GM18519 (cell line): Measurements from ENCODE around the gene CASP8AP2.
"Not testable (repeated sequence)": the region's sequence is repeated elsewhere in the genome, so short reads cannot be mapped to it uniquely, and the experiment has no call there.

Experiments
- ATAC-seq: cut with Tn5 transposase; IDR thresholded peaks from one replicate; pipeline ENCODE4 v1.9.1; 2021; ENCODE audit warnings: mild to moderate bottlenecking, moderate library complexity; ENCODE audit not compliant: unreplicated experiment, low FRiP score

CASP8AP2 gene

DNA sequence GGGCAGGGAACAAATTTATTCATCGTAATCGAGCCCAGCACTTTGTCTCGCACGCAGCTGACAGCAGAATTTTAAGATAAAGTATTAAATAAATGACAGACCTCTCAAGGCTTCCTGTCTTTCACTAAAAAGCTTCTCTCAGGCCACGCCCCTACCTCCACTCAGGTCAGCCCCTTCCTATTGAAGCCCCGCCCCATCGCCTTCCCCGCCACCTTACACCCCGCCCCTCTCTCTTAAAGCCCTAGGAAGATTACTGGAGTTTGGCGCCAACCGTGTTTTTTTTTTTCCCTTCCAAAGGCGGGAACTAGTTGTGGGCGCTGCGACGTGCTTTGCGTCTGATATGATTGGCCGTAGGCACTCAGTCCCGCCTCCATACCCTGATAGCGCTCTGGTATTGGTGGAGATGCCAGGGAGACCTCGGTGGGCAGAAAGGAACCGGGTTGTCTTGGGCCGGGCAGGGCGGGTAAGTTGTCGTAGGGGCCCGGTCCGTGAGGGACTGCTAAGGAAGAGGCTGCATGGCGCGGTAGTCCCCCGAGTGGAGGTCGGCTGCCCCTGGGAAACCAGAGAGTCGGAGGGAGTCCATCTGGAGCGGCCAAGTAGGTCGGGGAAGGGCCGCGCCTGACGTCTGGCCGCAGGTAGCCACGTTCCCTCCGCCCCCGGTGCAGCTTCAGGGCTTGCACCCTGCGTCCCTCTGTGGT, at the start of gene CASP8AP2:
Gene CASP8AP2 (plus strand): TSS at position 409 of the 698 bp plus-strand sequence.
- peak; percentile 98 for ATAC-seq

DNA sequence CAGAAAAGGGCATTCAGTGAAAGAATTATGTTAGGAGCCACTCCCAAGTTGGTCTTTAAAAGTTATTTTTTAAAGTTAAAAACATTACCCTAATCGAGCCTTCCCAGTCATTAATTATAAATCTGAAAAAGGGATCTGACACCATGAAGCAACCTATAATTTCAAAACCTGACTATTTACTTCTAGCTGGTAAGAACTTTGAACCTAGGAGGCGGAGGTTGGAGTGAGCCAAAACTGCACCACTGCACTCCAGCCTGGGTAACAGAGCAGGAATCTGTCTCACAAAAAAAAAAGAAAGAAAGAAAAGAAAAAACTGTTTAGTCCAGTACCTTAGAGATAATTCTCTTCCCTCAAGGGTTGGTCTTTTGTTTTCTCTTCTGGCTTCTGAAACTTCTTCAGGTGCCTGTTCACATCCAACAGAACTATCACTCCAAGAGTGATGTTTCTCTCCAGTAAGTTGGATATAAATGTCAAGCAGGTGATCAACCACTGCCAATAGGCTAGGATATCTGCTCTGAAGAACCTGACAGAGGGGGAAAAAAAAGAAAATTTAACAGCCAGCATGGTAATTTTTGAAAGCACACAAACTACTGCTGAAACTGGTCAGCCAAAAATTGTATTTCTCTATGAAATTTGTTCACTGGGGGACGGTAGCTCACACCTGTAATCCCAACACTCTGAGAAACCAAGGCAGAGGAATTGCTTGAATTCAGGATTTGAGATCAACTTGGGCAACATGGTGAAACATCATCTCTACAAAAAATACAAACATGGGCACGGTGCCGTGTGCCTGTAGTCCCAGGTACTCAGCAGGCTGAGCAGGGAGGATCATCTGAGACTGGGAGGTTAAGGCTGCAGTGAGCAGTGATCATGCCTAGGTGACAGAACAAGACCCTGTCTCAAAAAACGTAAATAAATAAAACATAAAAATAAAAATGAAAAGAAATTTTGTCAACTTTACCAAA, 48.3 kb upstream of the CASP8AP2 start:
- ATAC-seq: no peak

DNA sequence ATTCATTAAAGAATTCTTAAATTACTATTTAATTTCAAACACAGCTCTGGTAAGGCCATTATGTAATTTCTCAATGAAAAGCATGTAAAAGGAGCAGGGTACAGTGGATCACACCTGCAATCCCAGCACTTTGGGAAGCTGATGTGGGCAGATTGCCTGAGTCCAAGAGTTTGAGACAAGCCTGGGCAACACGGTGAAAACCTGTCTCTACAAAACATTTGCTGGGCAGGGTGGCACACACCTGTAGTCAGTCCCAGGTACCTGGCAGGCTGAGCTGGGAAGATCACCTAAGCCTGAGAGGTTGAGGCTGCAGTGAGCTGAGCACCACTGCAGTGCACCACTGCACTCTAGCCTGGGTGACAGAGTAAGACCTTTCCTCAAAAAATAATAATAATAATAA, 47.5 kb upstream of the CASP8AP2 start:
- ATAC-seq: no peak

DNA sequence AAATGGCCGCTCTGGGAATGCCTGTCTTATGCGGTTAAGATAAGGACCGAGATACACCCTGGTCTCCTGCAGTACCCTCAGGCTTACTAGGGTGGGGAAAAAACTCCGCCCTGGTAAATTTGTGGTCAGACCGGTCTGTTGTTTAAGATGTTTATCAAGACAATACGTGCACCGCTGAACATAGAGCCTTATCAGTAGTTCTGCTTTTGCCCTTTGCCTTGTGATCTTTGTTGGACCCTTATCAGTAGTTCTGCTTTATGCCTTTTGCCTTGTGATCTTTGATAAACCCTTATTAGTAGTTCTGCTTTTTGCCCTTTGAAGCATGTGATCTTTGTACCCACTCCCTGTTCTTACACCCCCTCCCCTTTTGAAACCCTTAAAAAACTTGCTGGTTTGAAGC, 46.4 kb upstream of the CASP8AP2 start:
- ATAC-seq: not testable (repeated sequence)

DNA sequence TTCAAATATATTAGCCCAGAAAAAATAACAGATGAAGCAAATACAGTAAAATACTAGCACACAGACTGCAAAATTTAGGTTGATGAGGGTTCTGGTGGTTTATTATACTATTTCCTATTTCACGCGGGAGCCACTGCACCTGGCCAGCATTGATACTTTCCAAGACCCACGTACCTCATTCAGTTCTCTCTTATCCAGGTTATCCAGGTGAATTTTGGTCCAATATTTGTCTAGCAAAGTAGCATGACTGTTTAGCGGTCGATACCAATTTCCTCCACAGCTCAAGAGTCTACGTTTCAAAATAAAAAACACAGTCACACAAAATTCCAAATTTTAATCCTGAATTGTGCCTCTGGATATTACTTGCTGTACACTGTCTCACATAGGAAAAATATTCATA, 44.8 kb upstream of the CASP8AP2 start:
- ATAC-seq: no peak

DNA sequence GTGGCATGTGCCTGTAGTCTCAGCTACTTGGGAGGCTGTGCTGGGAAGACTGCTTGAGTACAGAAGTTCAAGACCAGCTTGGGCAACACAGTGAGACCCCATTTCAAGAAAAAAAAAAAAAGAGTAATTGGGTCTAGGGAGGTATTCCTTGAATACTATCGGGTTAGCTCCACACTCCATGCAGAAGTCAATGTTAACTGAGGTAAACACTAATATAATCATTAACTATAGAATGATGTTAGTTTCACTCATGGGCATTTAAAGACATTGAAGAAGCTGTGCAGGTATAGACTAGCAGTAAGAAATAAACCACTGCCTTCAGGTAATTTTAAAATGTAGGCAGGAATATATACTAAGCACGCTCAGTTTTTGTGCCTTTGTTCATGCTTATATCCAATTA, 42.7 kb upstream of the CASP8AP2 start:
- ATAC-seq: no peak

DNA sequence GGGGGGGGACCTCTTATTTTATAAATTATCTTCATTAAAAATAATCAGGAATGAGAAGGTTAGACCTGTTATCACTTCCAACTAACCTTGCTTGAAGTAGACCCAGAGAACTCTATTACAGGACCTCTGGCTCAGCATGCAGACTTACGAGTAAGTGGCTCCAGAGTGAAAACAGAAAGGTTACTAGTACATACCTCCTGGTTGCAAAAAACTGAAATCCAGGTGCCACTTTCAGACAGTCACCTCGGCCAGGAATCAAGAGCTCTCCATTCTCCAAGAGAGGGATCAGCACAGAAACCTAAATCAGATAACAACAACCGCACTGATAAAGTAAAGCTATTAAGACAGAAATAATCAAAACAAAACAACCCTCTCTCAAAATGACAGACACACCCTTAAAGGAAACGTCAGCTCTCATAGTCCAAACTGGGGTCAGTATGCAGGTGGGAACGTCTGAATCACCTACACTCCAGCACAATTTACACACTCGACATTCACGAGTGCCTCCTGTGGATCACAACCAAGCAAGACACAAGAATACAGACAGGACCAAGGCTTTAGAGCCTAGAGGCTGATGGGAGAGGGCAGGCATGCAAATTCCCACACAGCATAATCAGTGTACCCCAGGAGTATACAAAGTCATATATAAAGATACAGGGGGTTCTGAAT, 41.9 kb upstream of the CASP8AP2 start:
- ATAC-seq: no peak

DNA sequence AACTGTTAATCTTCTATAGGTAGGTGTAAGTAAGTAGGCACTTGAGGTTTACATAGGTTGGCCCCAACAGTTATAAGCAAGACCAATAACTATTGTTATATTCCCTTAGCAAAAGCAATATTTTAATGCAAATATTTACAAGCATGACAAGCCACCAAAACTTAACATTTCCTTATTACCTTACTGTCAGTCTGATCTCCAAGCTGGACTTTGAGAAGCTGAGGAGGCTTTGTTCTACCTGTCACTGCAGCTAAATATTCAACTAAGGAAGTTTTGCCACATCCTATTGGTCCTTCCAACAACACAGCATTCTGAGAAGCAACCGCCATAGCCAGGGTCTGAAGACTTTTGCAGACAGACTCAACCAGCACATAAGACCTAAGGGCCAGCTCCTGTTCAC, 39.7 kb upstream of the CASP8AP2 start:
- ATAC-seq: no peak

DNA sequence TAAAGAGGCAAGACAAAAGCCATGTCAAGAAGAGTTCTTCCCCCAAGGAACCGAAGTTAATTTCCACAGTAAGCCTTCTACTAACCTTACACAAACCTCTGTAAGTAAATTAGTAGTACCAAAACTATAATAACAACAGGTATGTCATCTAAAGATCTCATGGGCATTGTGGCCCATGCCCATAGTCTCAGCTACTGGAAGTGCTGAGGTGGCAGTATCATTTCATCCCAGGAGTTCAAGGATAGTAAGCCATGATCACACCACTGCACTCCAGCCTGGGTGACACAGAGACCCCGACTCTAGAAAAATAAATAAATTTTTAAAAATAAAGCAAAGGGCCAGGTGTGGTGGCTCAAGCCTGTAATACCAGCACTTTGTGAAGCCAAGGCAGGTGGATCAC, 39.3 kb upstream of the CASP8AP2 start:
- no peak for ATAC-seq

DNA sequence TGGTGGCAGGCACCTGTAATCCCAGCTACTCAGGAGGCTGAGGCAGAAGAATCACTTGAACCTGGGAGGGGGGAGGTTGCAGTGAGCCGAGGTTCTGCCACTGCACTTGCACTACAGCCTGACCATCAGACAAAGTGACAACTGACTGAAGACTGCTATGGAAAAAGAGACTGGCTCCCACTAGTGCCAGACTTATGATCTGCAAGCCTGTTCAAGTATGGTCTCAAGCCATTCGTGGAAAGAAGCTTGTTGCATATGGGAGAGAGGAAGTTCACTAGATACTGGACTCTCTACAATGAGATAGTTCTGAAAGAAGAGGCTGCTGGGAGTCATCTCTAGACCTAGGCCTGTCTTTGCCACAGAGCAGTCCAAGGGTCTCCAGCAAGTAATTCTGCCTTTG, 36.8 kb upstream of the CASP8AP2 start:
- ATAC-seq: peak; percentile 71

DNA sequence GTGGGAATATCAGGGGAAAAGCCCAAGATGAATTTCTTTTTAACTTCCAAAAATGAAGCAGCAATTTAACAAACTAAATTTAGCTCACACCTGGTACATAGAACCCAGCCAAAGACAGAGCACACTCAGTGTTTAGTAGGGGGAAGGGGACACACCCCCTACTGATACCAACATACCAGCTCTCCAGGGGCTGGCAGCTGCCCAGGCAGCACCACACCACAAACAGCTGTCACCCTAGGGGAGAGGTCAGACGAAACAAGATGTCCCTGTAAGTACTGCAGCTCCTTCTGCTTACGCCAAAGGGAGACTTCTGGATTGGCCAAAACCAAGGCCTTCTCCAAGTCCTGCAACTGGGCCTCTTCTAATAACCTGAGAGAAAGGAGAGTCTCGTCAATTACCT, 36.1 kb upstream of the CASP8AP2 start:
- no peak for ATAC-seq

DNA sequence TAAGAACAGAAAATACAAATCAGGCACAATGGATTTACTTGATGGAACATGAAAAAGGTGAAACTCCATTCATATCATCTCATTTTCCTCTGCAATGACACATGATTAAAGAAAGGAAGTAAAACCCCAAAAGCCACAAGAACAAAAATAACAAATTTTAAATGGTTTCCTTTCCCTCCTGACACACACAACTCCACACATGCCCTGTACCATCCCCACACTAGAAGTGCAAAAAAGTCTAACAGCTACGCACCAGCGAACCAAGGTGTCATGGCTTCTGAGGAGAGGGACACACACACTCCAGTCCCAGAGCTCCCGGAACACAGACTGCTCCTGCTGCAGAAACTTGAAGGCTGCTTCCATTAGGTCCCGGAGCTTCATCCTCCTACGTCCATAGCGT, 35.4 kb upstream of the CASP8AP2 start:
- no peak for ATAC-seq

DNA sequence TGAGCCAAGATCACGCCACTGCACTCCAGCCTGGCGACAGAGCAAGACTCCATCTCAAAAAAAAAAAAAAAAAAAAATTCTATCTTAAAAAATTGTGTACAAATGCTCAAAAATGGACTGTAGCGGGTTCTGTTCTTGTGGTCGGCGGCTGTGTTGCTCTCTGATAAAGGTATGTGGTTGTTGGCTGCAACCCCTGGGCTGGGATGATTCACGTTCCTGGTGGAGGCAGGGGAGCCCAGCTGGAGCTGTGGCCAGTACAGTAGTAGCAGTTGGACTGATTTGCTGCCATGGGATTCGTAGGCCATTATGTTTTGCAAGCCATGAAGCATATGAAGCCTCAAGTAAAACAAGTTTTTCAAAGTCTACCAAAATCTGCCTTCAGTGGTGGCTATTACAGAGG, 32.4 kb upstream of the CASP8AP2 start:
- ATAC-seq: no peak

DNA sequence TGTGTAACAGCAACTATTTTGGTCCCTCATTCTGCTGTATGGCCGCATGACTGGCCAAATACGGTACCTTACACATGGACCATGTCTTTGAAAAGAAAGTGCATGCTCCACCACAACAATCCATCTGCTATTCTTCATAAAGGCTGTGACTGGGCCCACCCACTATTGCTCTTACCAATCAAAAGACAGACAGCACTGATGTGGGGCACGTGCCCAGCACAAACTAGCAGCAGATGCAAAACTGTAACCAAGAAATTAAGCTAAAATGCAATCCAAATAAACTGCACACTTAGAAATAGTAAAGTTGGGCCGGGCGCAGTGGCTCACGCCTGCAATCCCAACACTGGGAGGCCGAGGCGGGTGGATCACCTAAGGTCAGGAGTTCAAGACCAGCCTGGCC, 30.6 kb upstream of the CASP8AP2 start:
- ATAC-seq: no peak

DNA sequence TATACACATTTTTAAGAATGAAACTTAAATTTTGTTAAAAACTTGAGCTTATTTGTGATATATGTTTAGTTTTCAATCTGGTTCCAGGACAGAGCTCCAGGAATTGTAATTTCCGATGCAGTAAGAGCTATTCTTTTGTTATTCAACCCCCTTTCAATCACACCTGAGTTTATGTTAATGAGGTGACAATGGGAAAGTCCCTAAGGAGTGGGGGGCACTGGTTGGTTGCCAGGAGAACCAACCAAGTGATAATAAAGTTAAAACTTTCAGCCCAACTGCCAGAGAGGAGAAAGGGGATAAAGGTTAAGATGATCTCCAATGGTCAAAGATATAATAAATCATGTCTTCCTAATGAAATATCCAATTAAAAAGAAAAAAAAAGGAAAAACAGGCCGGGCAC, 29.9 kb upstream of the CASP8AP2 start:
- no peak for ATAC-seq

DNA sequence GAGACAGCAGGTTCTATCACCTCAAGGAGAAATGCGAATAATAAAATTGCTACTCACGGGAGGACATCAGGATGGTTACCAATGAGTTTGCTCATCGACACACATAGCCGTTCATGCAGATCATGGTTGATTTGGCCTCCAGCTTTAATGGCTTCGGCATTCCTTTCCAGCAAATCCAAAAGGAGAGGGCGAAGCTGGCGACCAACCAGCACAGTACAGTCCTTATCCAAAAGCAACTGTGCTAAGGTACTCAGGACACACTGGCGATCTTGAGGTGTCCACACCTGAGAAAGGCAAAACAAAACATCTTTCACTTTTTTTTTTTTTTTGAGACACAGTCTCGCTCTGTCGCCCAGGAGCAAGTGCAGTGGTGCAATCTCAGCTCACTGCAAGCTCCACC, 26.4 kb upstream of the CASP8AP2 start:
- no peak for ATAC-seq

DNA sequence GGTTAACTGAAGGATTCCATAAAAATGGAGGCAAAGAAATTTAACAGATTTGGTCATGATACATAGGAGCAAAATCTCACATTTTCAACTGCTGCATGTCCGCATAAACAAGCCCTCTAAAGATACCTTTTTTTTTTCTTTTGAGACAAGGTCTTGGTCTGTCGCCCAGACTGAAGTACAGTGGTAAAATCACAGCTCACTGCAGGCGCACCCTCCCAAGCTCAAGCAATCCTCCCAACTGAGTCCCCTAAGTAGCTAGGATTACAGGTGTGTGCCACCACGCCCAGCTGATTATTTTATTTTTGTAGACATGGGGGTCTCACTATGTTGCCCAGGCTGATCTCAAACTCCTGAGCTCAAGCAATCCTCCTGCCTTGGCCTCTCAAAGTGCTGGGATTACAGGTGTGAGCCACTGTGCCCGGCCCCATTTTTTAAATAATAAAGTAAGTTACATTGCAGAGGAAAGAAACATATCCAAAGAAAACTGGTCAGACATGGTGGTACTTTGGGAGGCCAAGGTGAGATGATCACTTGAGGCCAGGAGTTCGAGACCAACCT, 23.8 kb upstream of the CASP8AP2 start:
- no peak for ATAC-seq

DNA sequence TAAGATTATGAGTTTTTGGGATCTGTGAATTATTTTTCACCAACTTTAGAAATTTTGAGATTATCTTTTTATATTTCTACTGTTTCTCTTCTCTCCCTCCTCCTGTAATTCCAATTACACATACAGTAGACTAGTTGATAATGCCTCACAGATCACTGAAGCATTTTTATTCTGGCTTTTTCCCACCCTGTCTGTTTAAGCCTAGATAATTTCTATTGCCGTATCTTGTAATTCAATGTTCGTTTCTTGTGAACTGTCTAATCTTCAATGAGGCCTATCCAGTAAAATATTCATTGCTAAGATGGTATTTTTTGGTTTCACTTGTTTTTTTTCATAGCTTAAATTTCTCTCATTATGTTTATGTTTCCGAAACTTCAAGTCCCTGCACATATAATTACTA, 22.1 kb upstream of the CASP8AP2 start:
- no peak for ATAC-seq

DNA sequence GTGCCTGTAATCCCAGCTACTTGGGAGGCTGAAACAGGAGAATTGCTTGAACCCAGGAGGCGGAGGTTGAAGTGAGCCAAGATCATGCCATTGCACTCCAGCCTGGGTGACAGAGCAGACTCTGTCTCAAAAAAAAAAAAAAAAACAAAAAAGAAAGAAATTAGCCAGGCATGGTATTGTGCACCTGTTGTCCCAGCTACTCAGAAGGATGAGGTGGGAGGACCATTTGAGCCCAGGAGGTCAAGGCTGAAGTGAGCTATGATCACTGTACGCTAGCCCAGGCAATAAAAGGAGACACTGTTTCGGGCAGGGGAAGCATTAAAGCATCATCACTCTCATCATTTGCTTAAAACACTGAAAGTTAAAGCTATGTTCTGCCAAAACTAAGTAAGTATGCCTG, 16.3 kb upstream of the CASP8AP2 start:
- ATAC-seq: not testable (repeated sequence)

DNA sequence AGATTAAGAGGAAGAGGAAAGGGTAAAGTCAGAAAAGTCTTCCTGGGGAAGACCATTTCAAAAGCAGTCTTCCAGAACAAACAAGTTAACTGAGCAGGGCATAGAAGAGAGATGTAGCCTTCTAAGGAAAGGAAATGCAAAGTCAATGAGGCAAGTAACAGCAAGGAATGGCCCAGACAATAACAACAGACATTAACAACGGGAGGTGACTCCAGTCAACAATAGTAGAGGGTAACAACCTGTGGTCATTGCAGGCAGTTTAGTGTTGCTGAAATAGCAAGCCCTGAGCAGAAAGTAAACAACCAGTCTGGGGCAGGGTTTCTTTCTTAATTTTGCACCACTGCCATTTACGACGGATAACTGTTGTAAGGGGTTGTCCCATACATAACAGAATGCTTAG, 12.2 kb upstream of the CASP8AP2 start:
- ATAC-seq: no peak

DNA sequence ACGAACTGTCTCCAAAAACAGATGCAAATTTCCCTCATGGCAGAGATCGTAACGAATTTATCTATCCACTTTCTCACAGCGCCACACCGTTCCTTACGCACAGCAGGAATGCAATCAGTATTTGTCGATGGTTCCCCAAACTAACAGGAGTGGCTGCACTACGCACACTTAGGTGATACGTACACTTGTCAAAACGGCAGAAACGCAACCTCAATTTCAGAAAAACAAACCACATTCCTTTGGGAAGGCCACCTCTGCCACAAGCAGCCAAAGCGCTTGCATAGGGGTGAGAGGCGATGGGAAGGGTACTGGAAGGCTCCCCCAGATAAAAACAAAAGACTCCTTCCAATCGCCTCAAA, 10.7 kb upstream of the CASP8AP2 start:
- ATAC-seq: no peak
